ENCODE results near the gene ALK. TPM values are rescaled to one million over a fixed set of nuclear protein-coding genes. Genes with fewer than 3 reads are reported as not detected.
"Not testable (repeated sequence)": the region's sequence is repeated elsewhere in the genome, so short reads cannot be mapped to it uniquely, and the experiment has no call there.

ALK gene
- total RNA-seq, 1 donor from 2014 or later = not detected

GRCh38 chr2:29850794-29851193 is 70.6 kb downstream of the ALK start:
- intact Hi-C loops (cut with micrococcal nuclease) = no loop called here
- ATAC-seq = no peak
- DNase-seq = no peak

- intact Hi-C loops (cut with micrococcal nuclease) = loop anchor here (10.0 kb wide), 1 partner anchor 554 kb away; no protein-coding TSS in a partner anchor
- ATAC-seq (no peak), DNase-seq (no peak)
Measured at GRCh38 chr2:29848566-29849310, 72.6 kb downstream of the ALK start.

GRCh38 chr2:29847886-29848285 is 73.5 kb downstream of the ALK start:
- intact Hi-C loops (cut with micrococcal nuclease) = loop anchor here (10.0 kb wide), 1 partner anchor 553 kb away; no protein-coding TSS in a partner anchor
- DNase-seq (no peak), ATAC-seq (no peak)

- ATAC-seq = no peak
- intact Hi-C loops (cut with micrococcal nuclease) = loop anchor here (10.0 kb wide), 1 partner anchor 550 kb away; no protein-coding TSS in a partner anchor
Measured at GRCh38 chr2:29844713-29845326, 76.6 kb downstream of the ALK start.

GRCh38 chr2:29841386-29842004 is 79.9 kb downstream of the ALK start:
- DNase-seq = no peak
- intact Hi-C loops (cut with micrococcal nuclease) = loop anchor here (10.0 kb wide), 1 partner anchor 547 kb away; no protein-coding TSS in a partner anchor
- peak; percentile 54 for ATAC-seq

More at GRCh38 chr2:29844713-29845326, 76.6 kb downstream of the ALK start:
- DNase-seq = no peak

- intact Hi-C loops (cut with micrococcal nuclease) = no loop called here
- DNase-seq (no peak), ATAC-seq (no peak)
Measured at GRCh38 chr2:29839306-29839705, 82.1 kb downstream of the ALK start.

GRCh38 chr2:29837925-29838324 is 83.5 kb downstream of the ALK start:
- intact Hi-C loops (cut with micrococcal nuclease) = no loop called here
- no peak for ATAC-seq
- no peak for DNase-seq

- intact Hi-C loops (cut with micrococcal nuclease) = no loop called here
- no peak for ATAC-seq
- DNase-seq = no peak
Measured at GRCh38 chr2:29834624-29835023, 86.8 kb downstream of the ALK start.

- intact Hi-C loops (cut with micrococcal nuclease) = no loop called here
- DNase-seq = no peak
- ATAC-seq = no peak
Measured at GRCh38 chr2:29834036-29834540, 87.3 kb downstream of the ALK start.

GRCh38 chr2:29831560-29831959 is 89.8 kb downstream of the ALK start:
- ATAC-seq (no peak), DNase-seq (no peak)
- intact Hi-C loops (cut with micrococcal nuclease) = no loop called here

- no peak for DNase-seq
- no peak for ATAC-seq
- intact Hi-C loops (cut with micrococcal nuclease) = no loop called here
Measured at GRCh38 chr2:29829841-29830240, 91.5 kb downstream of the ALK start.

- DNase-seq; ATAC-seq; intact Hi-C loops (cut with micrococcal nuclease): not testable (repeated sequence)
Measured at GRCh38 chr2:29824145-29824544, 97.2 kb downstream of the ALK start.

- no peak for ATAC-seq
- intact Hi-C loops (cut with micrococcal nuclease) = no loop called here
- DNase-seq = no peak
Measured at GRCh38 chr2:29821591-29821990, 99.8 kb downstream of the ALK start.

GRCh38 chr2:29819570-29819969 is 101.8 kb downstream of the ALK start:
- intact Hi-C loops (cut with micrococcal nuclease) = no loop called here
- DNase-seq (no peak), ATAC-seq (no peak)

- no peak for DNase-seq
- intact Hi-C loops (cut with micrococcal nuclease) = no loop called here
- ATAC-seq = no peak
Measured at GRCh38 chr2:29817801-29818680, 103.3 kb downstream of the ALK start.

- DNase-seq (no peak), ATAC-seq (no peak)
- intact Hi-C loops (cut with micrococcal nuclease) = no loop called here
Measured at GRCh38 chr2:29817299-29817698, 104.1 kb downstream of the ALK start.

- intact Hi-C loops (cut with micrococcal nuclease) = no loop called here
- ATAC-seq (no peak), DNase-seq (no peak)
Measured at GRCh38 chr2:29816651-29817050, 104.7 kb downstream of the ALK start.

GRCh38 chr2:29811378-29811777 is 110.0 kb downstream of the ALK start:
- intact Hi-C loops (cut with micrococcal nuclease) = no loop called here
- ATAC-seq = no peak
- no peak for DNase-seq

GRCh38 chr2:29810956-29811355 is 110.4 kb downstream of the ALK start:
- ATAC-seq (no peak), DNase-seq (no peak)
- intact Hi-C loops (cut with micrococcal nuclease) = no loop called here

Measured in left ventricle myocardium superior (tissue), 1 donor.